Sigmoid colon (tissue), 4 donors: Measurements from ENCODE around the gene LCAT.

Experiments used
- CTCF ChIP-seq, 4 experiments: fragments of 450-650 bp in 3 of 4; fragments of 200-600 bp in 1 of 4; IDR thresholded peaks; one replicate each; pipeline ENCODE4 v1.5.1; 2016 to 2019; ENCODE audit warnings: antibody characterized with exemption in 4 of 4, mild to moderate bottlenecking in 3 of 4, moderate library complexity in 2 of 4
- EP300 ChIP-seq, 4 donors: sonication (generic); formaldehyde crosslinking; IDR thresholded peaks; one replicate each; pipeline ENCODE4 v1.6.1; 2017; ENCODE audit warnings: antibody characterized with exemption in 4 of 4
- POLR2A ChIP-seq, 2 donors: fragments of 450-650 bp; IDR thresholded peaks; one replicate each; pipeline ENCODE4 v1.6.1; 2016; ENCODE audit warnings: antibody characterized with exemption in 2 of 2, mild to moderate bottlenecking in 2 of 2, moderate library complexity in 2 of 2
- POLR2AphosphoS5 ChIP-seq, 4 donors: sonication (generic); formaldehyde crosslinking; IDR thresholded peaks; one replicate each; pipeline ENCODE4 v1.6.1; 2017; ENCODE audit warnings: antibody characterized with exemption in 4 of 4

- TF ChIP-seq POLR2A (IDR thresholded peaks at IDR 0.05) (no peak), CTCF (IDR thresholded peaks at IDR 0.05) (no peak), POLR2AphosphoS5 (IDR thresholded peaks at IDR 0.05) (no peak), EP300 (IDR thresholded peaks at IDR 0.05) (no peak)
Observed at GRCh38 chr16:67924140-67924906, 19.6 kb downstream of the LCAT start.
